Endothelial cell of umbilical vein (primary cell): ENCODE results near the gene GTF3C6. TPM values are rescaled to one million over a fixed set of nuclear protein-coding genes. Genes with fewer than 3 reads are reported as not detected.

Experiments used
- BruUV-seq: library from RNA; stranded (reverse); fragments of 400-500 nt; replicated peaks from 2 replicates; lab custom pipeline; 2021; lab: Mats Ljungman, UMichigan
- CTCF ChIA-PET: fragments of 300-600, 350-600 bp; sonication (Branson Sonifier 250); formaldehyde crosslinking; loops from one replicate; lab custom pipeline; 2021; ENCODE audit warnings: antibody characterized with exemption, inconsistent platforms; lab: Charles Lee
- POLR2A ChIA-PET: fragments of 300-600, 350-600 bp; sonication (Branson Sonifier 250); formaldehyde crosslinking; loops from one replicate; lab custom pipeline; 2021; ENCODE audit warnings: antibody characterized with exemption, inconsistent platforms; lab: Charles Lee
- DNase-seq: peaks from one replicate; pipeline ENCODE4 v3.0.0-alpha.2; 2011; ENCODE audit warnings: low read depth, low spot score
- FAIRE-seq: peaks from 2 replicates; lab custom pipeline; 2011; peaks lifted over from hg19 to GRCh38; lab: Jason Lieb, UNC
- H2AFZ ChIP-seq: 2 replicates; pipeline ENCODE4 v1.6.0; 2012; ENCODE audit warnings: low read depth, low read length, control low read depth, inconsistent platforms
- H3K27ac ChIP-seq: 2 replicates; pipeline ENCODE4 v1.5.1; 2011; ENCODE audit warnings: low read depth, mild to moderate bottlenecking, control low read depth, low read length, moderate library complexity; ENCODE audit not compliant: insufficient read depth
- H3K27me3 ChIP-seq, 2 experiments: 2 replicates each; pipeline versions ENCODE4 v1.6.0 to v1.6.1; 2011; ENCODE audit warnings: low read length in 2 of 2, mixed read lengths in 1 of 2; ENCODE audit not compliant: control insufficient read depth in 2 of 2, insufficient read depth in 2 of 2
- H3K36me3 ChIP-seq, 2 experiments: 2 replicates in 1 of 2; 3 replicates in 1 of 2; pipeline ENCODE4 v1.5.1; 2011; ENCODE audit warnings: low read length in 2 of 2, mild to moderate bottlenecking in 1 of 2, moderate library complexity in 1 of 2; ENCODE audit not compliant: control insufficient read depth in 2 of 2, insufficient read depth in 2 of 2; ENCODE audit errors: extremely low read depth in 1 of 2
- H3K4me1 ChIP-seq: 3 replicates; pipeline ENCODE4 v1.5.1; 2011; ENCODE audit warnings: mild to moderate bottlenecking, low read length; ENCODE audit not compliant: control insufficient read depth, insufficient read depth; ENCODE audit errors: extremely low read depth
- H3K4me2 ChIP-seq: 2 replicates; pipeline ENCODE4 v1.6.1; 2011; ENCODE audit warnings: low read length, control low read depth, mixed read lengths; ENCODE audit not compliant: insufficient read depth
- H3K4me3 ChIP-seq, 3 experiments: fragments of 200-600 bp in 1 of 3; sonication (generic), shearing (Covaris generic) in 1 of 3; replicated peaks in 1 of 3; 2 replicates each; pipeline ENCODE4 v1.5.1; 2011 to 2016; ENCODE audit warnings: control low read depth in 3 of 3, low read length in 3 of 3, mild to moderate bottlenecking in 2 of 3, inconsistent platforms in 1 of 3, low read depth in 1 of 3, moderate library complexity in 1 of 3; ENCODE audit not compliant: insufficient read depth in 1 of 3
- H3K79me2 ChIP-seq: 2 replicates; pipeline ENCODE4 v1.6.0; 2012; ENCODE audit warnings: low read length, inconsistent platforms; ENCODE audit not compliant: control insufficient read depth, insufficient read depth
- H3K9ac ChIP-seq: replicated peaks from 2 replicates; pipeline ENCODE3; 2011; ENCODE audit warnings: low read length, control low read depth; ENCODE audit not compliant: insufficient read depth; ENCODE audit errors: extremely low read depth
- H3K9me1 ChIP-seq: replicated peaks from 3 replicates; pipeline ENCODE4 v1.6.0; 2011; ENCODE audit warnings: mild to moderate bottlenecking, low read length; ENCODE audit not compliant: control insufficient read depth, insufficient read depth; ENCODE audit errors: extremely low read depth
- H3K9me3 ChIP-seq: replicated peaks from 2 replicates; pipeline ENCODE4 v1.5.1; 2012; ENCODE audit warnings: low read length, inconsistent platforms; ENCODE audit not compliant: control insufficient read depth, insufficient read depth
- H4K20me1 ChIP-seq: replicated peaks from 2 replicates; pipeline ENCODE3; 2011; ENCODE audit warnings: mild to moderate bottlenecking, low read length; ENCODE audit not compliant: control insufficient read depth, insufficient read depth; ENCODE audit errors: extremely low read depth
- CTCF ChIP-seq, 2 donors: IDR thresholded peaks; 1 replicate in 1 of 2; 2 replicates in 1 of 2; pipeline ENCODE4 v1.5.1; 2011; ENCODE audit warnings: low read length in 2 of 2, mild to moderate bottlenecking in 2 of 2, moderate library complexity in 2 of 2, control low read depth in 1 of 2, inconsistent platforms in 1 of 2, low read depth in 1 of 2; ENCODE audit not compliant: insufficient read depth in 1 of 2; ENCODE audit errors: extremely low read depth in 1 of 2
- EZH2 ChIP-seq: IDR thresholded peaks from 2 replicates; pipeline ENCODE4 v1.6.1; 2012; ENCODE audit warnings: borderline replicate concordance, low read depth, mild to moderate bottlenecking, moderate library complexity, low read length, inconsistent platforms; ENCODE audit not compliant: severe bottlenecking
- GATA2 ChIP-seq: IDR thresholded peaks from 2 replicates; pipeline ENCODE4 v1.7.0; 2011; ENCODE audit warnings: low read depth, mild to moderate bottlenecking, moderate library complexity, mixed read lengths, low read length; ENCODE audit not compliant: insufficient read length, insufficient read depth
- JUN ChIP-seq: IDR thresholded peaks from 2 replicates; pipeline ENCODE4 v1.6.1; 2011; ENCODE audit warnings: borderline replicate concordance, low read depth; ENCODE audit not compliant: insufficient read length, insufficient read depth
- MAX ChIP-seq: IDR thresholded peaks from 2 replicates; pipeline ENCODE4 v1.6.1; 2011; ENCODE audit not compliant: insufficient read depth, insufficient read length
- MYC ChIP-seq: IDR thresholded peaks from one replicate; pipeline ENCODE4 v1.6.1; 2011; ENCODE audit warnings: mild to moderate bottlenecking, low read depth, low read length
- POLR2A ChIP-seq: IDR thresholded peaks from 2 replicates; pipeline ENCODE4 v1.6.1; 2012; ENCODE audit warnings: low read depth, mild to moderate bottlenecking, control low read depth, low read length
- POLR2AphosphoS5 ChIP-seq: IDR thresholded peaks from 2 replicates; pipeline ENCODE4 v1.6.1; 2012; ENCODE audit warnings: low read depth, mild to moderate bottlenecking, control low read depth, low read length, moderate library complexity; ENCODE audit not compliant: insufficient read depth
- dilution Hi-C: fragments of 300-500 bp; cut with MboI; formaldehyde crosslinking; loops from one replicate; pipeline ENCODE4 v1.15.0; 2019; ENCODE audit warnings: low sequenced_read_pairs; ENCODE audit not compliant: extremely low pct_ligation_motif_present
- intact Hi-C: fragments of 100-400 bp; cut with micrococcal nuclease; formaldehyde crosslinking; loops from one replicate; pipeline ENCODE4 v1.10.0; 2022
- polyA plus RNA-seq, 4 experiments: library from polyadenylated mRNA; depleted of rRNA in 3 of 4; stranded (reverse) in 3 of 4; unstranded in 1 of 4; fragments of >200 nt; gene quantifications; 2 replicates each; pipeline versions ENCODE4 v1.2.1 to v1.2.3, GENCODE V29; 2011 to 2012; ENCODE audit warnings: missing spikeins in 1 of 4
- total RNA-seq: library from RNA; stranded (reverse); gene quantifications from 2 replicates; pipeline ENCODE4 v1.2.3, GENCODE V29; 2021

Gene GTF3C6
- total and polyA plus RNA-seq, 2 donors (not counting 3 experiments of a cell fraction or from before 2014, with no cell fraction given) = 12.1 to 88.1 TPM

- Histone ChIP-seq H3K79me2 (no peaks in the 10 kb centered on the region), H3K9ac (no peak overlapping the region), H2AFZ (no peak overlapping the region), H3K27ac (no peak overlapping the region), H3K9me3 (no peaks in the 10 kb centered on the region), H3K4me2 (no peak overlapping the region), H3K4me3 (no peak overlapping the region), H3K27me3 (no peaks in the 10 kb centered on the region), H3K9me1 (no peaks in the 10 kb centered on the region), H3K36me3 (no peaks in the 10 kb centered on the region), H3K4me1 (no peaks in the 10 kb centered on the region), H4K20me1 (no peaks in the 10 kb centered on the region)
- ChIA-PET POLR2A (no interaction called here), CTCF (no interaction called here)
- TF ChIP-seq MAX = no peak
- dilution Hi-C loops = no loop called here
- intact Hi-C loops = no loop called here
- BruUV-seq = no TSS peak
- FAIRE-seq = no peak
- no peak for DNase-seq
Observed at GRCh38 chr6:110930781-110931180, 27.7 kb upstream of the GTF3C6 start.

- Histone ChIP-seq H3K4me2 (no peak overlapping the region), H2AFZ (no peak overlapping the region), H3K9me3 (no peaks in the 10 kb centered on the region), H3K27ac (no peak overlapping the region), H3K4me3 (no peak overlapping the region), H3K9me1 (no peaks in the 10 kb centered on the region), H3K27me3 (no peaks in the 10 kb centered on the region), H3K79me2 (no peaks in the 10 kb centered on the region), H4K20me1 (no peaks in the 10 kb centered on the region), H3K36me3 (no peaks in the 10 kb centered on the region), H3K9ac (no peak overlapping the region), H3K4me1 (no peaks in the 10 kb centered on the region)
- BruUV-seq = no TSS peak
- POLR2A ChIA-PET = no interaction called here
- dilution Hi-C loops = no loop called here
- CTCF ChIA-PET = interaction anchor here (1.0 kb wide), 1 partner anchor 477 kb away, joined by 3 read pairs; no protein-coding TSS in a partner anchor
- intact Hi-C loops = no loop called here
- TF ChIP-seq GATA2 (no peak), CTCF (IDR thresholded peaks at IDR 0.05; ENCODE audit: extremely low read depth in 1 of 2, insufficient read depth in 1 of 2, low read depth in 1 of 2, low read length in 2 of 2) (no peak), POLR2AphosphoS5 (no peak), POLR2A (no peak), EZH2 (no peak), MYC (no peak), JUN (no peak)
- FAIRE-seq (peak; percentile 15), DNase-seq (no peak)
Observed at GRCh38 chr6:110933912-110934311, 24.6 kb upstream of the GTF3C6 start.
